ENCODE data around the gene ACAP3. TPM values are rescaled to one million over a fixed set of nuclear protein-coding genes. Genes with fewer than 3 reads are reported as not detected.

Gene ACAP3
- polyA plus RNA-seq, 2 of the 4 experiments (the other 2 are of a cell fraction), result 6.6 to 24.2 TPM

- peaks cover 41% of the 10 kb centered on the region for H3K4me1 ChIP-seq
- POLR2A ChIA-PET, result no interaction called here
- no peaks in the 10 kb centered on the region for H3K9me3 ChIP-seq
- DNase-seq (ENCODE audit: low read depth in 1 of 2, low spot score in 1 of 2) (no peak), ATAC-seq (no peak), FAIRE-seq (no peak)
- peak overlapping the region in 1 of 2 experiments; percentile 48; a peak in 2 of 6 replicates for H3K27ac ChIP-seq
- CTCF ChIA-PET, result interaction anchor here (0.5 to 3.8 kb wide), 5 partner anchors 8 to 78 kb away, joined by 3 to 35 read pairs (median 3); partner anchors contain the start of gene UBE2J2
- H3K4me3 ChIP-seq, result no peak overlapping the region
- 79% methylated on average over 19 of the region's 29 CpGs for WGBS (ENCODE audit: missing lambda C conversion rate)
- peak overlapping the region; percentile 34; the same call in 2 of the 3 replicates for H3K4me2 ChIP-seq
- TF ChIP-seq NR3C1 (IDR thresholded peaks at IDR 0.05) (no peak), PHF8 (IDR thresholded peaks at IDR 0.05; ENCODE audit: borderline replicate concordance, low read depth) (no peak)
- TF ChIP-seq, protein P1, sequence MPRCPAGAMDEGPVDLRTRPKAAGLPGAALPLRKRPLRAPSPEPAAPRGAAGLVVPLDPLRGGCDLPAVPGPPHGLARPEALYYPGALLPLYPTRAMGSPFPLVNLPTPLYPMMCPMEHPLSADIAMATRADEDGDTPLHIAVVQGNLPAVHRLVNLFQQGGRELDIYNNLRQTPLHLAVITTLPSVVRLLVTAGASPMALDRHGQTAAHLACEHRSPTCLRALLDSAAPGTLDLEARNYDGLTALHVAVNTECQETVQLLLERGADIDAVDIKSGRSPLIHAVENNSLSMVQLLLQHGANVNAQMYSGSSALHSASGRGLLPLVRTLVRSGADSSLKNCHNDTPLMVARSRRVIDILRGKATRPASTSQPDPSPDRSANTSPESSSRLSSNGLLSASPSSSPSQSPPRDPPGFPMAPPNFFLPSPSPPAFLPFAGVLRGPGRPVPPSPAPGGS (IDR thresholded peaks at IDR 0.05), result no peak
Observed at GRCh38 chr1:1351511-1352427, 44.0 kb upstream of the ACAP3 start.

DNA sequence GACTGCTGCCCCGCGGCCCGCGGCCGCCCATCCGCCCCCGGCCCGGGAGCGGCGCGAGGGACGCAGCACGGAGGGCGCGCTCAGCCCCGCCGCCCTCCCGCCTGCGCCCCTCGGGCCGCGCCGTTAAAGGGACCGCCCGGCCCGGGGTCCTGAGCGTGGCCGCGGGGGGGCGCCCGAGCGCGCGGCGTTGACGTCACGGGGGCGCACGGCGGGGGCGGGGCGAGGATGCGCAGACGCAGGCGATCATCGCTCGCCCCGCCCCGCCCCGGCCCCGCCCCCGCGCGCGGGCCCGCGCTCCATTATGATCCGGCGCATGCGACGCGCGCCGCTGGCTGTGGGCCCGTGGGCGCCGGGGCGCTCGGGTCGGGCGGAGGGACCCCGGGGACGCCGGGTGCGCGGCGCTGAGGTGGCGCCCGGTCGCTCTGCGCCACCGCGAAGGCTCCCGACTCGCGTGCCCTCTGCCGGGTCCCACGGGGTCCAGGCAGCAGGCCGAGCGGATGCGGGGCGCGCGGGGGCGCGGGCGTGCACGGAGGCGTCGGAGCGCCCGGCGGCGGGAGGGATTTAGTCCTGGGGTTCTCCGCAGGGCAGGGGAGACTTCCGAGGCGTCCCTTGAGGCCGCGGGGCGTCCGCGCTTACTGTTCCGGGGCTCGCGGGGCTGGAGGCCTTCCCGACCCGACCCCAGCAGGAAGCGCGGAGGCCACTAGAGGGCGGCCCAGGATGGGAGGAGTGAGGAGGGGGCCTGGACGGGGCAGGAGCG, 41.7 kb upstream of the ACAP3 start, which contains the start of gene DVL1:
TSS of gene DVL1 (minus strand) at position 163 of the 757 bp plus-strand sequence. CDS start 353 bp downstream, outside the sequence.
- H3K4me1 ChIP-seq, result peaks cover 50% of the 10 kb centered on the region
- FAIRE-seq (no peak), DNase-seq (ENCODE audit: low read depth in 1 of 2, low spot score in 1 of 2) (peak in 1 of 2 experiments; percentile 47), ATAC-seq (0 out of 6 replicates have a peak, but pooled peaks of 1 of the 2 experiments have one; percentile 11)
- H3K4me2 ChIP-seq, result peak within 1 kb of the TSS; percentile 97
- ChIA-PET POLR2A (no interaction called here), CTCF (interaction anchor here (1.5 to 7.2 kb wide), 4 partner anchors 18 to 91 kb away, joined by 3 to 73 read pairs (median 8); partner anchors contain the start of genes AURKAIP1 and TAS1R3)
- no CpG with 5 or more reads among the region's 122 CpGs for WGBS (ENCODE audit: missing lambda C conversion rate)
- peak within 1 kb of the TSS; percentile 99 to 100 for H3K27ac ChIP-seq
- H3K4me3 ChIP-seq, result peak within 1 kb of the TSS; percentile 87
- H3K9me3 ChIP-seq, result no peaks in the 10 kb centered on the region
- TF ChIP-seq RAD21 (conservative IDR thresholded peaks at IDR 0.05 in 1 of 2, IDR thresholded peaks at IDR 0.05 in 1 of 2) (peak; percentile 32 to 34; a peak in 2 of 5 replicates), POLR2A (IDR thresholded peaks at IDR 0.05; ENCODE audit: low read length) (peak; percentile 38; the same call in 1 of the 2 replicates), CHD4 (IDR thresholded peaks at IDR 0.05; ENCODE audit: borderline replicate concordance) (no peak), MYC (IDR thresholded peaks at IDR 0.05; ENCODE audit: borderline replicate concordance, low read length) (no peak)
- TF ChIP-seq, protein P2, sequence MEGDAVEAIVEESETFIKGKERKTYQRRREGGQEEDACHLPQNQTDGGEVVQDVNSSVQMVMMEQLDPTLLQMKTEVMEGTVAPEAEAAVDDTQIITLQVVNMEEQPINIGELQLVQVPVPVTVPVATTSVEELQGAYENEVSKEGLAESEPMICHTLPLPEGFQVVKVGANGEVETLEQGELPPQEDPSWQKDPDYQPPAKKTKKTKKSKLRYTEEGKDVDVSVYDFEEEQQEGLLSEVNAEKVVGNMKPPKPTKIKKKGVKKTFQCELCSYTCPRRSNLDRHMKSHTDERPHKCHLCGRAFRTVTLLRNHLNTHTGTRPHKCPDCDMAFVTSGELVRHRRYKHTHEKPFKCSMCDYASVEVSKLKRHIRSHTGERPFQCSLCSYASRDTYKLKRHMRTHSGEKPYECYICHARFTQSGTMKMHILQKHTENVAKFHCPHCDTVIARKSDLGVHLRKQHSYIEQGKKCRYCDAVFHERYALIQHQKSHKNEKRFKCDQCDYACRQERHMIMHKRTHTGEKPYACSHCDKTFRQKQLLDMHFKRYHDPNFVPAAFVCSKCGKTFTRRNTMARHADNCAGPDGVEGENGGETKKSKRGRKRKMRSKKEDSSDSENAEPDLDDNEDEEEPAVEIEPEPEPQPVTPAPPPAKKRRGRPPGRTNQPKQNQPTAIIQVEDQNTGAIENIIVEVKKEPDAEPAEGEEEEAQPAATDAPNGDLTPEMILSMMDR (IDR thresholded peaks at IDR 0.05), result peak; percentile 37

DNA sequence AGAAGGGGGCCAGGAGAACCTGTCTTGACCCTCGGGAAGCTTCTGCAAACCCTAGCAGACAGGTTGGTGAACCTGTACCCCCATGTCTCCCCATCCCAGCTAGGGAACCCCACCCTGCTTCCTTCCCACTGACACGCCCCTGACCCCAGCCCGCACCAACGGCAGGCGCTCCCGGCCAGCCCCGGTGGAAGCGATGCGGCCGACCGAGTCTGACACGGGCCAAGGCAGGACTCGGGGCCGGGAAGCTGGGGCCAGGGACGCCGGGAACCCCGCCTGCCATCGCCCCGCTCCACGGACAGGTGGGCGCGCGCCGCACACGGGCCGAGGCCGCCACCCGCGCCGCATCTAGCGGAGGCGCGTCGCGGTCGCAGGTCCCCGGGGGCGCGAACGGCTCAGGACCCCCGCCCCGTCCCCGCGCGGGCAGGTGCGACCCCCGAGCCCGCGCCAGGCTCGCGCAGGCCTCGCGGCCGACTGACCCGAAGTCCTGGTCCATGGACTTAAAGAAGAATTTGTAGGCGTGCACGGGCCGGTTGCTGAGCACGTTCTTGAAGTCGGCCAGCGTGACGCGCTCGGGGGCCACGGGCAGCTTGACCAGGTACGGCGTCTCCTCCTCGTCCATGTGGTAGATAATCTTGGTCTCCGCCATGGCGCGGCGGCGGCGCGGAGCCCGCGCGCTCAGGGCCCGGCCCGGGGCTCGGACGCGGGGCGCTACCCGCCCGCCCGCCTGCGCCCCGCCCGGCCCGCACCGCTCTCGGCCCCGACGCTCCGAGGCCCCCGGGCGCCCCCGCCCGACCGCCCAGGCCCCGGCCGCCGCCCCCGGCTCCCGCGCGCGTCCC, 40.9 kb upstream of the ACAP3 start:
- CTCF ChIA-PET, result interaction anchor here (0.7 to 7.2 kb wide), 11 partner anchors 13 to 157 kb away, joined by 3 to 73 read pairs (median 5); partner anchors contain the start of genes AURKAIP1 and TAS1R3
- peak overlapping the region; percentile 87 for H3K4me3 ChIP-seq
- 0 out of 6 replicates have a peak, but pooled peaks of 1 of the 2 experiments have one; percentile 4 for ATAC-seq
- FAIRE-seq, result no peak
- POLR2A ChIA-PET, result interaction anchor here (0.8 kb wide), 1 partner anchor 26 kb away, joined by 3 read pairs; the partner anchor contains the start of gene AURKAIP1
- H3K4me2 ChIP-seq, result peak overlapping the region; percentile 97
- no CpG with 5 or more reads among the region's 109 CpGs for WGBS (ENCODE audit: missing lambda C conversion rate)
- H3K4me1 ChIP-seq, result peaks cover 51% of the 10 kb centered on the region
- DNase-seq (ENCODE audit: low read depth in 1 of 2, low spot score in 1 of 2), result peak in 1 of 2 experiments; percentile 63
- peak overlapping the region; percentile 99 to 100 for H3K27ac ChIP-seq
- TF ChIP-seq, protein P3, sequence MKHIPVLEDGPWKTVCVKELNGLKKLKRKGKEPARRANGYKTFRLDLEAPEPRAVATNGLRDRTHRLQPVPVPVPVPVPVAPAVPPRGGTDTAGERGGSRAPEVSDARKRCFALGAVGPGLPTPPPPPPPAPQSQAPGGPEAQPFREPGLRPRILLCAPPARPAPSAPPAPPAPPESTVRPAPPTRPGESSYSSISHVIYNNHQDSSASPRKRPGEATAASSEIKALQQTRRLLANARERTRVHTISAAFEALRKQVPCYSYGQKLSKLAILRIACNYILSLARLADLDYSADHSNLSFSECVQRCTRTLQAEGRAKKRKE (CRISPR knock-in tag; IDR thresholded peaks at IDR 0.05; ENCODE audit: low read depth), result no peak
- 0 out of 2 replicates have a peak, but pooled peaks have one; percentile 22 for TF ChIP-seq MAX (IDR thresholded peaks at IDR 0.05)
- no peaks in the 10 kb centered on the region for H3K9me3 ChIP-seq
